Measurements from ENCODE around the gene SHC1. TPM values are rescaled to one million over a fixed set of nuclear protein-coding genes. Genes with fewer than 3 reads are reported as not detected.

The SHC1 gene
- total RNA-seq, 2 donors from 2014 or later, result 72.3 to 72.7 TPM

DNA sequence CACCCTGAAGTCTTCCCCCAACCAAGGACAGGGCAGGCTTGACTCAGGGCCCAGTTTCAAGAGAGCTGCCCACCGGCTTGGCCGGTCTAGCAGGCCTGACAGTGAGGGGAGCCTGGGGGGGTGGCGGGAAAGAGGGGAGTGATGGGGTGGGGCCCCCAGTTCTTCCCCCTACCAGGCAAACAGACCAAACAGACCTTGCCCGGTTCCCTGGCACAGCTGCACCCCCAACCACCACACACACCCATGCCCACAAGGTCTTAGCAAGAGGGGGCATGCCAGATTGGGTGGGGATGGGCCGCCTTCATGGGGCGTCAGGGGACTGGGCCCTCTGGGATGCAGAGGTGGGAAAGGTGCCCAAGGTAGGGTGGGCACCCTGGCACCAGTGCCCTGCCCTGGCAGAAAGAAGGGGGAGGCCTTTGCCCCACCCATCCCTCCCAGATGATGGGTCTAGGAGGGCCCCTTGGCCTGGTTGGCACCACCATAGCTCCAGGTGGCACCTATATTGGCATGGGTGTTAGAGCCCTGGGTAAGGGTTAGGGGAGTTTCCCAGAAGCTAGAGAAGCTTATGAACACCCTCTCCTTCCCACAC, 41.0 kb upstream of the SHC1 start:
- ATAC-seq (no peak), DNase-seq (ENCODE audit: low spot score) (no peak)
- Mint-ChIP-seq H3K9me3 (no peaks in the 10 kb centered on the region), H3K4me1 (ENCODE audit: low read depth in 2 of 2) (peaks cover 38 to 51% of the 10 kb centered on the region in 2 donors), H3K4me3 (no peak overlapping the region), H3K27ac (peak overlapping the region; percentile 65 to 81), H3K36me3 (no peaks in the 10 kb centered on the region), H3K27me3 (no peaks in the 10 kb centered on the region)

GRCh38 chr1:155011004-155011416, 40.5 kb upstream of the SHC1 start:
- H3K4me3 Mint-ChIP-seq, result no peak overlapping the region
- no peaks in the 10 kb centered on the region for H3K36me3 Mint-ChIP-seq
- H3K9me3 Mint-ChIP-seq, result no peaks in the 10 kb centered on the region
- DNase-seq (ENCODE audit: low spot score), result no peak
- ATAC-seq, result no peak
- H3K27me3 Mint-ChIP-seq, result no peaks in the 10 kb centered on the region
- H3K27ac Mint-ChIP-seq, result peak overlapping the region; percentile 65 to 81
- peaks cover 43 to 55% of the 10 kb centered on the region in 2 donors for H3K4me1 Mint-ChIP-seq (ENCODE audit: low read depth in 2 of 2)

DNA sequence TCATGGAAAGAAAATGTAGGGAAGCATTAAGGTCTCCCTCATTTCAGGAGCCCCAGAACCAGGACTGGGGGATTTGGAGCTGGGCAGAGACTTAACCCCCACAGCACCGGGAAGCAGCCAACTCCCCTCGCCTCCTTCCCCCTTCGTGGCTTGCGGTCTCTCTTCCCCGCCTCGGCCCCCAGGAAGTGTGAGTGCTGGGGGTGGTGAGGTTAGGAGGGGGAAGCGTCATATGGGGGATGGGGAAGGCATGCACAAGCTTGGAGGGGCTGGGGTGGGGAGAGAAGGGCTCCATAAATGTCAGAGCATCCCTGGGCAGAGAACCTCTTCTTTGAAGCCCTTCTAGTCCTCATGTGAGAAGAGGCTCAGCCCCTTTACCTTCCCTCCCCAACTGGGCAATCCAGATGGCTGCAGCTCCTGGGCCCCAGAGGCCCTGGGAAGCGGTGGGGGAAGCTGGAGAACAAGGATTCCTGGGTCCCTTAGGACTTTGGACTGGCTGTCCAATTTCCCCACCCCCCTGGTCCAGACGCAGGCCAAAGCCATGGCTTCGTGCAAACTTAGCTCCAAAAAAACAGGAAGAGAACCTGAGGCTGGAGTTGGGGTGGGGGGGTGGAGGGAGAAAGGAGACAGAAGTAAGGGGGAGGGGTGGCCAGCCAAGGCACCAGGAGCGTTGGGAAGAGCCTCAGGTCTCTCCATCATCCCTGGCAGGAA, 39.8 kb upstream of the SHC1 start:
- no peaks in the 10 kb centered on the region for H3K27me3 Mint-ChIP-seq
- ATAC-seq (peak in 1 of 2 donors; percentile 14), DNase-seq (ENCODE audit: low spot score) (no peak)
- H3K4me1 Mint-ChIP-seq (ENCODE audit: low read depth in 2 of 2), result peaks cover 40 to 54% of the 10 kb centered on the region in 2 donors
- peak overlapping the region; percentile 82 for H3K4me3 Mint-ChIP-seq
- no peaks in the 10 kb centered on the region for H3K36me3 Mint-ChIP-seq
- H3K27ac Mint-ChIP-seq, result peak overlapping the region; percentile 81 to 88
- H3K9me3 Mint-ChIP-seq, result no peaks in the 10 kb centered on the region

DNA sequence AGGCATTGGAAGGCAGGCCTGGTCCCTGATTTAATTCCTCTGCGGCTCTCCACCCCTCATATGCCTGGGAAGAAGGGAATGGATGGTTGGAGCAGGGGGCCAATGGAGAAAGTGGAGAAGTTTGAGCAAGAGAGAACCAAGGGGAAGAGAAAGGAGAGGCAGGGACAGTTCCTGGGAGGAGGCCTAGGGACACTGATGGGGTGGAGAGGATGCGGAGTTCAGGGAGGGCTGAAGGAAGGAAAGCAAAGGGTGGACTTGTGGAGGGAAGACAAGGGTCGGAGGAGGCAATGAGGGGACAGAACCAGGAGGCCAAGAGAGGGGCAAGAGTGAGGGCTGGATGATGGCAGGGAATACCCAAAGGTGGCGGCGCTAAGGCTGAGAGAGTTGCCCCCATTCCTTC, 39.2 kb upstream of the SHC1 start:
- Mint-ChIP-seq H3K36me3 (no peaks in the 10 kb centered on the region), H3K27ac (peak overlapping the region; percentile 81 to 88), H3K9me3 (no peaks in the 10 kb centered on the region), H3K4me3 (peak overlapping the region; percentile 82), H3K27me3 (no peaks in the 10 kb centered on the region), H3K4me1 (ENCODE audit: low read depth in 2 of 2) (peaks cover 40 to 58% of the 10 kb centered on the region in 2 donors)
- no peak for ATAC-seq
- no peak for DNase-seq (ENCODE audit: low spot score)

- peak overlapping the region; percentile 81 to 88 for H3K27ac Mint-ChIP-seq
- no peaks in the 10 kb centered on the region for H3K9me3 Mint-ChIP-seq
- no peaks in the 10 kb centered on the region for H3K27me3 Mint-ChIP-seq
- ATAC-seq (no peak), DNase-seq (ENCODE audit: low spot score) (no peak)
- peak overlapping the region; percentile 82 for H3K4me3 Mint-ChIP-seq
- peaks cover 44 to 60% of the 10 kb centered on the region in 2 donors for H3K4me1 Mint-ChIP-seq (ENCODE audit: low read depth in 2 of 2)
- H3K36me3 Mint-ChIP-seq, result no peaks in the 10 kb centered on the region
Observed at GRCh38 chr1:155009221-155009711, 38.7 kb upstream of the SHC1 start.

GRCh38 chr1:155008015-155008941, 37.7 kb upstream of the SHC1 start:
- Mint-ChIP-seq H3K9me3 (no peaks in the 10 kb centered on the region), H3K4me3 (peak overlapping the region; percentile 82), H3K27me3 (no peaks in the 10 kb centered on the region), H3K36me3 (no peaks in the 10 kb centered on the region), H3K27ac (peak overlapping the region; percentile 81 to 88), H3K4me1 (ENCODE audit: low read depth in 2 of 2) (peaks cover 40 to 63% of the 10 kb centered on the region in 2 donors)
- no peak for DNase-seq (ENCODE audit: low spot score)
- no peak for ATAC-seq

DNA sequence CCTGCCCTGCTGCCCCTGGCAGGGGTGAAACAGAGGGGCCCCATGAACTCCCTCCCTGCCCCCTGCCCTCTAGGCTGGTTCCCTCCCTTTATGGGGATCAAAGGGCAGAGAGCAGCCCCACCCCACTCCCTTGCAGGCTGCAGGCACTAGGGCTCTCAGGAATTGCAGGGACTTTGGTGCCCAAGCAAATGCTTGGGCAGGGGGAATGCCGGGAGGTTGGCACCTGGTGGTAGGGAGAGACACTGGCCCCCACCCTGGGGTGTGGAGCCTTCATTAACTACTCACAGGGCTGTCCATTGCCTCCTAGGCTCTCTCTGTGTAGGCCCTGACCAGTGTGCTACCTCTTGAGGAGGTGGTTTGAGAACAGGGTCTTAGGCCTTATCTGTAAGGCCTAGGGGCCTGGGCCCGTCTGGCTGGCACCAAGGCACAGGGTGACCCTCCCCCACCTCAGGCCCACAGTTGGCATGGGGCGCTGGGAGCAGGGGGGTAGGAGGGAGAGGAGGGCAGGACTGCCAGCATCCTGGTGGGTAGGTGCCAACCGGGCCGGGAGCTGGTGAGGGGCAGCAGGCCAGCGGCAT, 36.8 kb upstream of the SHC1 start:
- Mint-ChIP-seq H3K4me3 (peak overlapping the region; percentile 76), H3K27ac (peak overlapping the region; percentile 94 to 98), H3K9me3 (no peaks in the 10 kb centered on the region), H3K4me1 (ENCODE audit: low read depth in 2 of 2) (peaks cover 34 to 54% of the 10 kb centered on the region in 2 donors), H3K27me3 (no peaks in the 10 kb centered on the region), H3K36me3 (no peaks in the 10 kb centered on the region)
- no peak for DNase-seq (ENCODE audit: low spot score)
- ATAC-seq, result no peak

GRCh38 chr1:155006601-155007101, 36.1 kb upstream of the SHC1 start:
- H3K27me3 Mint-ChIP-seq, result no peaks in the 10 kb centered on the region
- DNase-seq (ENCODE audit: low spot score), result no peak
- H3K27ac Mint-ChIP-seq, result peak overlapping the region; percentile 94 to 98
- ATAC-seq, result no peak
- H3K36me3 Mint-ChIP-seq, result no peaks in the 10 kb centered on the region
- H3K9me3 Mint-ChIP-seq, result no peaks in the 10 kb centered on the region
- peaks cover 34 to 53% of the 10 kb centered on the region in 2 donors for H3K4me1 Mint-ChIP-seq (ENCODE audit: low read depth in 2 of 2)
- H3K4me3 Mint-ChIP-seq, result peak overlapping the region; percentile 76

DNA sequence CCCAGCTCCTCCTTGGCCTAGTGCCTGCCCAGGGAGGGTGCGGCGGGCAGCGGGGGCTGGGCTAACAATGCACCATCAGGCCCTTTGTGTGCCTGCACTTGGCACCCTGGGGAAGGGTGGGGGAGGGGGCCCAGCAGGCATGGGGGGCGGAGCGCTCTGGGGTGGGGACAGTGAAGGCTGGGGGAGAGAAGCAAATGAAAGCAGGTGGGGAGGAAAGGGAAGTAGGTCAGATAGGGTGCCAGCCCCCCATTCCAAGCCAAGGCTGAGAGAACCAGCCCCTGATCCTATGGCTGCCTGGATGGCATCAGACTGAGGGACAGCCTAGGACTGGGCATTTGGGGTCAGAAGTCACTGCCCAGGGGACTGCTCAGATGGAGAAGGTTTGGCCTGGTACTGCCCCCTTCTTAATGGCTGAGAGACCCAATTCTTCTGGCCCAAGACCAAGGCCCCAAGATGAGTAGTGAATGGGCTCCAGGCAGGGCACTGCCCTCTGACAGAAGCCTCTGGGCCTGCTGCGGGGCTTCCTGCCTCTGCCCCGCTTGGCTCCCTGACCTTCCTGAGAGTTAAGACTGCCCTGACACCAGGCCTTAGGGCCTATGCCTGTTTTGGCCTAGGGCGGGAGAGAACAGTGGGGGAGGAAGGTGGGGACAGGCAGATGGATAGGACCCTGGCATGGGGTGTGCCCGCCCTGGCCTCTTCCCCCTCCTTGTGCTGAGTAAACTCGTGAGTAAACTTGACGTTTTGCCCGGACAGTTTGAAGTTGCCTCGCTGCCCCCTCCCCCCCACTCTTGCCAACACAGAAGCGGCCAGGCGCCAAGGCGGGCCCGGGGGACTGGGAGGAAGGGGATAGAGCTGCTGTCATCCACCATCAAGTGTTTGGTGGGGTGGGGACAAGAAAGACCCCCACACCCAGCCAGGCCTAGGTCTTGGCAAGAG, 34.8 kb upstream of the SHC1 start:
- ATAC-seq, result no peak
- Mint-ChIP-seq H3K36me3 (no peaks in the 10 kb centered on the region), H3K4me1 (ENCODE audit: low read depth in 2 of 2) (peaks cover 34 to 45% of the 10 kb centered on the region in 2 donors), H3K4me3 (peak overlapping the region; percentile 76), H3K27ac (peak overlapping the region; percentile 94 to 98), H3K27me3 (no peaks in the 10 kb centered on the region), H3K9me3 (no peaks in the 10 kb centered on the region)
- DNase-seq (ENCODE audit: low spot score), result no peak

DNA sequence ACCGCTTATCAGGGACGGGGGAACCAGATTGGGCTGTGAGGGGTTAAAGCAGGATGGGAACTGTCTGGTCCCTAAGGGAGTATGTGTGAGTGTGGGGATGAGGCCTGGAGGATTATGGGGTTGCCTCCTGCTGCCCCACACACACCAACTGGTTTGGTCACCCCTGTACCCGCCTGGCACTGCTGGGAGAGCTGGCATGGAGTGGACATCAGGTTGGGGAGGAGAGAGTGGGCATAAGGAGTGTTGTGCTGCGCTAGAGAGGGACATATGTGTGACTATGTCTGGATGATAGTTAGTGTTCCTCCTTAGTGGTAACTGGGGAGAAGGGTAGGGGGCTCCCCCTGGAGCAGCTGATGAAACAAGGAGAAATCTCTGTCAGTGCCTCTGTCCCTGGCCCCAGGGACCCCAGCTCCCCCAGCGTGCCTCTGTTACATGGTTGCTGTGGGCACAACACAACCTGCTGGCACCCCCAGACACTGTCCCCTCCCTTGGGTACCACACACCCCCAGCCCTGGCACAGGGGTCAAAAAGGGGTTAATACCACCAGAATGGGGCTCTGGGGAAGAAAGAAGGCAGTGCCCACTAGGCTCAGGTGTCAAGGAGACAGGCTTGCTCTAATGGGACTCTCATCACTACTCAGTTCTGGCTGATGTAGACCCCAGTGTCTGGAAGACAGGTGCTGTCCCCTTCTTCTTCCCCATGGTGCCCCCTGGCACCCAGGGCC, 34.0 kb upstream of the SHC1 start:
- Mint-ChIP-seq H3K4me1 (ENCODE audit: low read depth in 2 of 2) (peaks cover 33 to 44% of the 10 kb centered on the region in 2 donors), H3K27me3 (no peaks in the 10 kb centered on the region), H3K36me3 (no peaks in the 10 kb centered on the region), H3K4me3 (peak overlapping the region; percentile 95), H3K9me3 (no peaks in the 10 kb centered on the region), H3K27ac (peak overlapping the region; percentile 94 to 98)
- ATAC-seq, result no peak
- no peak for DNase-seq (ENCODE audit: low spot score)

- ATAC-seq (no peak), DNase-seq (ENCODE audit: low spot score) (peak; percentile 85)
- no peaks in the 10 kb centered on the region for H3K27me3 Mint-ChIP-seq
- peak overlapping the region; percentile 94 to 98 for H3K27ac Mint-ChIP-seq
- no peaks in the 10 kb centered on the region for H3K36me3 Mint-ChIP-seq
- peak overlapping the region; percentile 95 for H3K4me3 Mint-ChIP-seq
- H3K4me1 Mint-ChIP-seq (ENCODE audit: low read depth in 2 of 2), result peaks cover 33 to 44% of the 10 kb centered on the region in 2 donors
- H3K9me3 Mint-ChIP-seq, result no peaks in the 10 kb centered on the region
Observed at GRCh38 chr1:155003766-155004351, 33.3 kb upstream of the SHC1 start.

All from natural killer cell treated with Interleukin-12 subunit alpha and Interleukin-12 subunit beta and Interleukin-15 and Interleukin-18, amount 100 ng/mL, for 72 hours (primary cell).